GM12878 (cell line): ENCODE results near the gene TOR2A. TPM values are rescaled to one million over a fixed set of nuclear protein-coding genes. Genes with fewer than 3 reads are reported as not detected.
A peak's percentile ranks its signal among the peaks of the same experiment; 100 is the strongest.

ENCODE experiments used
- BACH1 ChIP-seq: fragments of 450-650 bp; IDR thresholded peaks from 2 replicates; pipeline ENCODE4 v1.6.1; 2017; ENCODE audit warnings: mild to moderate bottlenecking, borderline replicate concordance
- BCL11A ChIP-seq: IDR thresholded peaks from 2 replicates; pipeline ENCODE4 v1.6.1; 2011; ENCODE audit warnings: low read depth, low read length
- BHLHE40 ChIP-seq, 2 experiments: fragments of 450-650 bp in 1 of 2; IDR thresholded peaks; 2 replicates each; pipeline ENCODE4 v1.6.1; 2011 to 2017; ENCODE audit warnings: low read depth in 2 of 2, borderline replicate concordance in 1 of 2, improper control_type of control experiment in 1 of 2, low read length in 1 of 2, mild to moderate bottlenecking in 1 of 2
- EGR1 ChIP-seq, 2 experiments: IDR thresholded peaks; 1 replicate in 1 of 2; 2 replicates in 1 of 2; pipeline ENCODE4 v1.6.1; 2011 to 2012; ENCODE audit warnings: low read depth in 2 of 2, low read length in 2 of 2, borderline replicate concordance in 1 of 2, mild to moderate bottlenecking in 1 of 2, moderate library complexity in 1 of 2
- IKZF2 ChIP-seq, 2 experiments: fragments of 450-650 bp; IDR thresholded peaks; 2 replicates each; pipeline ENCODE4 v1.6.1; 2017; ENCODE audit warnings: mild to moderate bottlenecking in 2 of 2, moderate library complexity in 2 of 2
- MEF2A ChIP-seq: IDR thresholded peaks from 2 replicates; pipeline ENCODE4 v1.6.1; 2011; ENCODE audit warnings: low read depth, mild to moderate bottlenecking, low read length, moderate library complexity; ENCODE audit not compliant: insufficient read depth
- MTA2 ChIP-seq: fragments of 450-650 bp; IDR thresholded peaks from 2 replicates; pipeline ENCODE4 v1.6.1; 2016; ENCODE audit warnings: low read depth, mild to moderate bottlenecking, moderate library complexity
- NFXL1 ChIP-seq: fragments of 450-650 bp; IDR thresholded peaks from 2 replicates; pipeline ENCODE4 v1.6.1; 2017; ENCODE audit warnings: antibody characterized with exemption, mild to moderate bottlenecking, borderline replicate concordance
- NR2C1 ChIP-seq: fragments of 450-650 bp; IDR thresholded peaks from 2 replicates; pipeline ENCODE4 v1.6.1; 2017; ENCODE audit warnings: antibody characterized with exemption, mild to moderate bottlenecking, moderate library complexity
- PKNOX1 ChIP-seq: fragments of 450-650 bp; IDR thresholded peaks from 2 replicates; pipeline ENCODE4 v1.6.1; 2016; ENCODE audit warnings: mild to moderate bottlenecking
- POLR2A ChIP-seq: IDR thresholded peaks from 2 replicates; pipeline ENCODE4 v1.6.1; 2011; ENCODE audit warnings: low read depth, mild to moderate bottlenecking, low read length
- RELB ChIP-seq: fragments of 450-650 bp; IDR thresholded peaks from 2 replicates; pipeline ENCODE4 v1.6.1; 2017; ENCODE audit warnings: low read depth, mild to moderate bottlenecking, moderate library complexity
- RFX5 ChIP-seq: IDR thresholded peaks from 2 replicates; pipeline ENCODE4 v1.6.1; 2011; ENCODE audit warnings: low read depth, low read length, improper control_type of control experiment
- SMAD1 ChIP-seq: fragments of 450-650 bp; IDR thresholded peaks from 2 replicates; pipeline ENCODE4 v1.6.1; 2018; ENCODE audit warnings: mild to moderate bottlenecking, low read depth; ENCODE audit not compliant: partially characterized antibody
- SPI1 ChIP-seq: IDR thresholded peaks from 2 replicates; pipeline ENCODE4 v1.6.1; 2011; ENCODE audit warnings: low read depth, mild to moderate bottlenecking, low read length, moderate library complexity, borderline replicate concordance; ENCODE audit not compliant: insufficient read depth
- TBL1XR1 ChIP-seq: IDR thresholded peaks from 2 replicates; pipeline ENCODE4 v1.6.1; 2012; ENCODE audit warnings: low read depth, low read length, improper control_type of control experiment
- TCF3 ChIP-seq: IDR thresholded peaks from 2 replicates; pipeline ENCODE4 v1.6.1; 2012; ENCODE audit warnings: low read depth, mild to moderate bottlenecking, low read length, borderline replicate concordance; ENCODE audit not compliant: insufficient read depth
- YY1 ChIP-seq: IDR thresholded peaks from 2 replicates; pipeline ENCODE4 v1.6.1; 2011; ENCODE audit warnings: low read depth, mild to moderate bottlenecking, low read length
- ZBTB11 ChIP-seq: fragments of 450-650 bp; formaldehyde crosslinking; IDR thresholded peaks from 2 replicates; pipeline ENCODE4 v1.5.0; 2022; ENCODE audit warnings: mild to moderate bottlenecking, missing genetic modification characterization
- ZZZ3 ChIP-seq: IDR thresholded peaks from 2 replicates; pipeline ENCODE4 v1.6.1; 2011; ENCODE audit warnings: low read depth; ENCODE audit not compliant: control insufficient read depth, insufficient read length
- polyA plus RNA-seq, 11 experiments: library from polyadenylated mRNA; depleted of rRNA in 4 of 11; unstranded in 6 of 11; stranded (reverse) in 5 of 11; fragments of >200 nt; fragmentation: Nextera tagmentation in 4 of 11; fragmentation: Illumina TruSeq in 1 of 11; extraction: Ambion mirVana in 4 of 11; extraction: Trizol in 1 of 11; gene quantifications; 1 replicate in 1 of 11; 2 replicates in 10 of 11; pipeline versions ENCODE4 v1.2.1 to v1.2.3, GENCODE V29; 2011 to 2016; ENCODE audit warnings: inconsistent platforms in 2 of 11, missing spikeins in 2 of 11, low read depth in 1 of 11
- total RNA-seq, 4 experiments: library from RNA; depleted of rRNA in 3 of 4; stranded (reverse); fragments of >200 nt in 3 of 4; fragmentation: Illumina TruSeq in 1 of 4; extraction: Trizol in 1 of 4; gene quantifications; 2 replicates each; pipeline versions ENCODE4 v1.2.1 to v1.2.3, GENCODE V29; 2013 to 2021
- TF ChIP-seq, protein P1 (sequence below): fragments of 450-650 bp; IDR thresholded peaks from 2 replicates; pipeline ENCODE4 v1.6.1; 2017; ENCODE audit warnings: mild to moderate bottlenecking, low read depth, inconsistent platforms; ENCODE audit not compliant: poor library complexity, severe bottlenecking

The TOR2A gene
- total and polyA plus RNA-seq, 10 of the 15 experiments (the other 5 are each of a cell fraction or from before 2014, with no cell fraction given), result 0.52 to 23.7 (median 8.5) TPM

- TF ChIP-seq TCF3 (peak; percentile 90), SMAD1 (no peak), MEF2A (no peak), ZBTB11 (CRISPR knock-in tag) (no peak), RELB (no peak), EGR1 (IDR thresholded peaks at IDR 0.05; ENCODE audit: borderline replicate concordance in 1 of 2, low read depth in 2 of 2, low read length in 2 of 2) (peak in 1 of 2 experiments; percentile 28; a peak in 1 of 3 replicates), MTA2 (peak; percentile 53; the same call in 1 of the 2 replicates), NFXL1 (0 out of 2 replicates have a peak, but pooled peaks have one; percentile 26), BHLHE40 (IDR thresholded peaks at IDR 0.05; ENCODE audit: borderline replicate concordance in 1 of 2, low read depth in 2 of 2, low read length in 1 of 2) (peak; percentile 50 to 64; a peak in 2 of 4 replicates), POLR2A (peak; percentile 50; the same call in 1 of the 2 replicates), BACH1 (peak; percentile 59; the same call in 1 of the 2 replicates), TBL1XR1 (0 out of 2 replicates have a peak, but pooled peaks have one; percentile 23), PKNOX1 (peak; percentile 88), SPI1 (peak; percentile 73), IKZF2 (IDR thresholded peaks at IDR 0.05) (peak; percentile 25 to 33; a peak in 3 of 4 replicates), RFX5 (no peak), BCL11A (peak; percentile 5; the same call in 1 of the 2 replicates), NR2C1 (no peak), YY1 (0 out of 2 replicates have a peak, but pooled peaks have one; percentile 16), ZZZ3 (no peak)
- TF ChIP-seq, protein P1, sequence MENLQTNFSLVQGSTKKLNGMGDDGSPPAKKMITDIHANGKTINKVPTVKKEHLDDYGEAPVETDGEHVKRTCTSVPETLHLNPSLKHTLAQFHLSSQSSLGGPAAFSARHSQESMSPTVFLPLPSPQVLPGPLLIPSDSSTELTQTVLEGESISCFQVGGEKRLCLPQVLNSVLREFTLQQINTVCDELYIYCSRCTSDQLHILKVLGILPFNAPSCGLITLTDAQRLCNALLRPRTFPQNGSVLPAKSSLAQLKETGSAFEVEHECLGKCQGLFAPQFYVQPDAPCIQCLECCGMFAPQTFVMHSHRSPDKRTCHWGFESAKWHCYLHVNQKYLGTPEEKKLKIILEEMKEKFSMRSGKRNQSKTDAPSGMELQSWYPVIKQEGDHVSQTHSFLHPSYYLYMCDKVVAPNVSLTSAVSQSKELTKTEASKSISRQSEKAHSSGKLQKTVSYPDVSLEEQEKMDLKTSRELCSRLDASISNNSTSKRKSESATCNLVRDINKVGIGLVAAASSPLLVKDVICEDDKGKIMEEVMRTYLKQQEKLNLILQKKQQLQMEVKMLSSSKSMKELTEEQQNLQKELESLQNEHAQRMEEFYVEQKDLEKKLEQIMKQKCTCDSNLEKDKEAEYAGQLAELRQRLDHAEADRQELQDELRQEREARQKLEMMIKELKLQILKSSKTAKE, result peak; percentile 34
These were observed 44.3 kb upstream of the TOR2A start (continued) for GRCh38 chr9:127779136-127779981.
